GM21619 (cell line): ENCODE results near the gene LDLRAD4.
A peak's percentile ranks its signal among the peaks of the same experiment; 100 is the strongest.
"Not testable (repeated sequence)": the region's sequence is repeated elsewhere in the genome, so short reads cannot be mapped to it uniquely, and the experiment has no call there.

ENCODE experiments used
- ATAC-seq: cut with Tn5 transposase; IDR thresholded peaks from one replicate; pipeline ENCODE4 v1.9.1; 2021; ENCODE audit not compliant: unreplicated experiment

The LDLRAD4 gene

DNA sequence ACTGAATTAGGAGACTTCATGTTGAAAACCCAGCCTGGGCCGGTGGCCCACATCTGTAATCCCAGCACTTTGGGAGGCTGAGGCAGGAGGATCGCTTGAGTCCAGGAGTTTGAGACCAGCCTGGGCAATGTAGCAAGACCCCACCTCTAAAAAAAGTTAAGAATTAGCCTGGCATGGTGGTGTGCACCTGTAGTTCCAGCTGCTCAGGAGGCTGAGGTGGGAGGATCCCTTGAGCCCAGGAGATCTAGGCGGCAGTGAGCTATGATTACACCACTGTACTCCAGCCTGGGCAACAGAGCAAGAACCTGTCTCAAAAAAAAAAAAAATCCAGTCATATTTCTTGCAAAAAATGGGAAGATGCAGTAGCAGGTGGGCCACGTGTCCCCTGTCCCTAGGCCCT, 257.8 kb downstream of the LDLRAD4 start:
- ATAC-seq = not testable (repeated sequence)

DNA sequence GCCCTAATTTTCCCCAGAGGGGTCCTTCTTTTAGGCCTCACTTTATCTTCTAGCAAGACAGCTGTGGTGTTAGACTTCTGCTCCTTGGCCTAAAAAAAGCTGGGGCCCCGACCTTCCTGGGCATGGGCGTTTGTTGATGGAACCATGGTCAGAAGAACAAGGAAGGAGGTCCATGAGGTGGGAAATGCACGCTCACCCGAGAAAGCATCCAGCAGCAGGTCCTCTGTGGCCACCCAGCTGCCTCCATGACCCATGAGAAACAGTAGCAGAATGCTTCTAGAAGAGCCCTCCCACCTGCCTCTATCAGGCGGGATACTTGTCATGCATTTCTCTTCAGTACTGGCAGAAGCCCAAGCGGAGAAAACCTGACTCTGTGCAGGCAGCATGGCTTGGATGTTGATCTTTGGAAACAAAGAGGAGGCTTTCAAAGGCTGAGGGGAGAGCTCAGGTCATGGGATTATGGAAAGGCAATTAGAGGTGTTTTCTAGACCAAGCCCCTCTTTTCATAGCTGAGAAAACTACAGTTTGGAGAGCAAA, 258.7 kb downstream of the LDLRAD4 start:
- ATAC-seq = no peak

DNA sequence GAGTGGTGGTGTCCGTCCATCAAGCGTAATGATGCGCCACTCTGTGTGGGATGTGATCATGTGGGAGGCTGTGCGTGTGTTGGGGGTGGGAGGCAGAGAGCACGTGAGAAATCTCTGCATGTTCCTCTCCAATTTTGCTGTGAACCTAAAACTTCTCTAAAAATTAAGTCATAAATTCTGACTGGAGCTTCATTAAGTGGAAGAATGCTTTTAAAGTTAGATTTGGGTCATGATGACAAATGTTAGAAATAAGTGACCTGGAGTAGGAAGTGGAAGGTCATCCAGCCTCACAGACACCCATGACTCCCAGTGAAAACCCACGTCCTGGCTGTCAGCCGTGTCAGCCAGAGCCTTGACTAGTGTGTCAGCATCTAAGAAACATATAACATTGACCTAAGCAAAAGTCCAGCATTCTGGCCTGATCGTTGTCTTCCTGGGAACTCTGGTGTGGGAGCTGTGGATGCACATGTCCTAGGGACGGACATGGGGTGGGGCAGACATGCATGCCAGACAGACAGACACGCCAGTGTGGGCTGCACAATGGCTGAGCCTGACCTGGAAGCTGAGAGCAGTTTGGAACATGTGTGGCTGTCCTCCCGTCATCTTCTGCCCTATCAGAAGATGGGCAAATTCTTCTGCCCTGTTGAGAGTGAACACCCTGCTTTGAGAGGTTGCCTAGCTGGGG, 262.2 kb downstream of the LDLRAD4 start:
- no peak for ATAC-seq

DNA sequence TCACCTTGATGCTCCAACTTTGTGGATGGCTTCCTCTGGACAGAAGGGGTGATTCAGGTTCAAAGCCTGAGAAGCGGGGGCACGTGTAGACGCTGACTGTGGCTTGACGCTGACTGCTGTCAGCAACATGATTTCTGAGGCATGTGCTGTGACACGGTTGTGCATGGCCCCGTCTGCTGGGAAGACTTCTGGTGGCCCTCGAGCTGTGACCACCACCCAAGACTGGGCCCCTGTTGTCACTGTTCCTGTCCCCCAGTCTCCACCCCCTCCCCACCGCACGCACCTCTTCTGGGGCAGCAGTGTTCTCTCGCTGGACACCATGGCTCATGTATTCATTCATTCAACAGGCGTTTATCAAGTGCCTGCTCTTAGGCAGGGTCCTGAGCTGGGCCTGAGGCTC, 262.8 kb downstream of the LDLRAD4 start:
- ATAC-seq = no peak

DNA sequence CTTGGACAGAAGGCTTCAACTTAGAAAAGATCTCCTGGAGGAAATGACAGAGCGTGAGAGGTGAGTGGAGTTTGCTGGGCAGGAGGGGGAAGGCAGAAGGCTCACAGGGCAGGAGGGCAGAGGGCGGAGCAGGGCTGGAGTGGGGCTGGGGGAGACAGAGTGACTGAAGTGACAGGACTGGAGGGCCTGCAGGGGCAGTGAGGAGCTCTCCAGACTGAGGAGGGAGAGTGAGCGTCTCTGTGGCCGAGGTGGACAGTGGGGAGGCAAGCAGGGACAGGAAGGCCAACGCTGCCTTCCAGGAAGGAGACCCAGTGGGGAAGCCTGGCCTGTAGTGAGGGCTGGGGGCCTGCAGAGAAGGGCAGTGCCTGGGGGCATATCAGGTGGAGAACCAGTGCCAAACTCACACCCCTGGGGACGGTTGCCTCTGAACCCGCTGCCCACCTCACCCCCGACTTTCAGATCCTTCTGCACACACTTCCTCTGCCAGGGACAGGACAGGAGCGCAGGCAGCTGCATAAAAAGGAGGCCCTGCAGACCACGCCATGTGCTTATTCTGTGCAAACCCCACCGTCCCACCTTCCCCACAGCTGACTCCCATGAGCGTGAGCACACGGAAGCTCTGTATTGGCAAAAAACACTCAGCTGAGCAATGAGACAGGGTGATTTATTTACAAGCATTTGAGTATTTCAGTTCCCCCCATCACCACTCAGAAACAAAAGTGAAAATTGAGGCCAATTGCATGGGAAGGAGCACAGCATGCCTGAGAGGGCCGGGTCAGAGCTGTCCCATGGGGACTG, 263.5 kb downstream of the LDLRAD4 start:
- peak; percentile 97 for ATAC-seq

DNA sequence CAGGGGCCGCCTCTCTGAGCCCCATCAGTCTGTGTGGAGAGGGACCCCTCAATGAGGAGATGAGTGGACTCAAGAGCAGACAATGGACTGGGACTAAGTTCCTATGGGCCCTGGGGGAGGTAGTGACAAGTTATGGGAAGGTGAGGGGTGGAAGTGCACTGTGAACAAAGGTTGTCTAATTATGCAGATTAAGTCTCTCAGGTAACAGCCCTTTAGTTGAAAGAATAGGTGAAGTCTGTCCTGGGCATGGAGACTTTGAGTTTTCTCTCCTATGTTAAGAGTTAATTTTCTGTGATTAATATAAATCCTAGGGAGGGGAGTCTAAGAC, 264.0 kb downstream of the LDLRAD4 start:
- no peak for ATAC-seq

DNA sequence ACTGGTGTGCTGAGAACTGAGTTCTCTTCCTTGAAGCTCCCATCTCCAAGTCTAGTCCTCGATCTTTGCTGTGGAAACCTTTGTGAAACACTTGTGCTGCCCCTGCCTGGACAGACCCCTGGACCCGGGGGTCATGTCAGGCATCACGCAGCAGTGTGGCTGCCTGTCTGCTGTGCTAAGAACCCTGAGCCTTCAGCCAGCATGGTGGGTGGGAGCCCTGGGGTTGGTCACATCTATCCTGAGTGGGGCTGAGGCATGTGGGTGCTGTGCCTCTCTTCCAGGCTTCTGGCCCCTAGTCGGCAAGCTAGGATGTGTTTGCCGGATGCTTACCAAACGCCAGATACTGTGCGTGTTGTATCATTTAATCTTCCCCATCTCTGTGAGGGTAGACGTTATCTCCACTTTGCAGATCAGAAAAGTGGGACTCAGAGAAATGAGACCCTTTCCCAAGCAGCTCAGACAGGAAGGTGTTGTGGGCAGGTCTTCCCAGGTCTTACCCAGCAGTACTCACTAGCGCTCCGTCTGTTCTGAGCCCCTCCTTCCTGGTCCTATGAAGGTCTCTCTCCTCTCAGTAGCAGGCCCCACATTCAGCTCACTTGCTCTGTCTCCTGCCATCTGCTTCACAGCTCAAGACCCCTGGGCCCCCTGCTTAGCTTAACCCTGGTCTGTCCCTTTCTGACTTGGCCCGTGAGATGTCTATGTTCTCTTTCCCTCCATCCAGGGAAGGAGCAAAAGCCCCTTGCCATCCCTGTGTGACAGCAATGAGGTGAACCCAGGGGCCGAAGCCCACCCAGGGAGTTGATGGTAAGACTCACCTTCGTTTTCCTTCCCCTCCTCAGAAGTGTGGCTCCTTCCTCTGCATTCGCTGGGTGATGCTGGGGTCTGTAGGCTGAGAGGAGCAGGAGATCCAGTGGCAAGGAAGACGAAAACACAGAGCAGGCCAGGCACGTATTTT, 265.0 kb downstream of the LDLRAD4 start:
- ATAC-seq = no peak

DNA sequence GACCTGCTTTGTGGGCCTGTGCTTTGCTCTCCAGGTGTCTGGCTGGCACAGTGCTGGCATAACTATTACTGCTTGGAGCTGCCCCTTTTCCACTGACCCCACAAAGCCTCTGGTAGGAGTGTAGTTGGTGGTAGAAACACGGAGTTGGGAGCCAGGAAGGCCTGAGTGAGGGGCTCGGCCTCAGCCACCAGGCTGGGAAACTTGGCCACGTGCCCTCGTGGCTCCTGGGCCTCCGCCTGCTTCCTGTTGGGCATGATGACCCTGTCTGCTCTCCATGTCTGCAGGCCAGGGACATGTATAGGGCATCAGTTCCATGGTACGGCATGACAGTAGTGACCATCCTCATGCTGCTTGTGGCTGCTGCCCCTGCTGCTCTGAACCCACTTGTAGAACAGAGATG, 266.6 kb downstream of the LDLRAD4 start:
- ATAC-seq = no peak

DNA sequence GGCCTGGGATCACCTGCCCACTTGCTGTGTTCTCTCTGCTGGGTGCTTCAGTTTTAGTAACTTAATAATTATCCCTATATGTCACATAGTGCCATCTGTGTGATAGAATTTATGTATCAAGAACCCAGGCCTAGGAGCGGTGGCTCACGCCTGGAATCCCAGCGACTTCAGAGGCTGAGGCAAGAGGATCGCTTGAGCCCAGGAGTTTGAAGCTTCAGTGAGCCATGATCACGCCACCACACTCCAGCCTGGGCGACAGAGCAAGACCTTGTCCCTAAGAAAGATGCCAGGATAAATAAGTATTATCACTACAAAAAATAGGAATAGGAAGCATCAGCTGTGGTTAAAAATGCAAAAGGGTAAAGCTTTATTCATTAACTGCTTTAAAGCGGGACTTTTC, 267.0 kb downstream of the LDLRAD4 start:
- ATAC-seq = no peak

DNA sequence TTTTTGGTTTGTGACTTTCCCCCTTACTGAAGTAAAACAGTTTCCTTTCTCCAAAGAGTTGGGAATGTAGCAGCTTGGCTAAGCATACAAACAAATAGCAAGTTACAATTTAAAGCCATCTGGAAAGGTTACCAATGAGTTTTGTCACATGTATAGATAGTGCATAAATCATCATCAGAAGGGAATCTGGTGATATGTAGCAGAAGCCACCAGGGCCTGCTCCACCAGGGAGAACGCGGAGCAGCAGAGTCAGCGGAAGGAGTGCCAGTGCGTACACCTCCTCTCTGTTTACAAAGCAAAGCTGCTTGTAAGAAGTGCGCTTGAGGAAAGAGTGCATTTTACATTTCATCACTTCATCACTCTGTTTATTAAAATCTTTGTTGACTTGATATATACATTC, 267.7 kb downstream of the LDLRAD4 start:
- ATAC-seq = no peak

DNA sequence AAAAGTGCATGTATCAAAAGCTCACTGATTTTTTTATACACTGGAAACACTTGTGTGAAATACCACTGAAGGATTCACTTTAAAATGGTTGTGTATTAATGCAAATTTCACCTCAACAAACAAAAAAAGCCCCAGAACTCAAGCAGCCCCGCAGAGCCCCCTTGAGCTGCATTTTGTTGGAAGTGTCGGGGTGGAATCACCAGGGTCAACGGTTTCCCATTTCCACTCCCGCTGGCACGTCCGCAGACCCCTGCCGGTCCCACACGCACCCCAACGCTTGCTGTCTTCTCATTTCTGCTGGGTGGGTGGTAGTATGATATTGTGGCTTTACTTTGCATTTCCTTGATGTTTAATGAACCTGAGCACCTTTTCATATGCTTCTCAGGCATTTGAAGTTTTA, 268.1 kb downstream of the LDLRAD4 start:
- no peak for ATAC-seq

DNA sequence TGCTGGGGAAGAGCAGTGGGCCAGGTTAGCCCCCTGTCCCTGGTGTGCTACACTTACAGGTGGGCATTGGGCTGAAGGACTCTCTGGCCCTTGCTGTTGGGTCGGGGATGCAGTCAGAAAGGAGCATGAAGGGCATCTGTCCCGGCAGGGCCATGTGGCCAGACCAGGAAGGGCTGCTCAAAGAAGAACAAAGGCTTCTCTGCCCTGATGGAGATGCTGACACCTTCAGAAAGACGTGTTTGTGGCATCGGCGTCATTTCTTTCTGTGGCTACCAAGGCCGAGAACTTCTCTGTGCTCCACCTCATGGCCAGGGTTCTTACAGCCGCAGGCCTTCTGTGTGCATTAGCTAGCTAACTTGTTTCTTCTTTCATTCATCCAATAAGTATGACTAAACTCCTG, 268.7 kb downstream of the LDLRAD4 start:
- ATAC-seq = no peak

DNA sequence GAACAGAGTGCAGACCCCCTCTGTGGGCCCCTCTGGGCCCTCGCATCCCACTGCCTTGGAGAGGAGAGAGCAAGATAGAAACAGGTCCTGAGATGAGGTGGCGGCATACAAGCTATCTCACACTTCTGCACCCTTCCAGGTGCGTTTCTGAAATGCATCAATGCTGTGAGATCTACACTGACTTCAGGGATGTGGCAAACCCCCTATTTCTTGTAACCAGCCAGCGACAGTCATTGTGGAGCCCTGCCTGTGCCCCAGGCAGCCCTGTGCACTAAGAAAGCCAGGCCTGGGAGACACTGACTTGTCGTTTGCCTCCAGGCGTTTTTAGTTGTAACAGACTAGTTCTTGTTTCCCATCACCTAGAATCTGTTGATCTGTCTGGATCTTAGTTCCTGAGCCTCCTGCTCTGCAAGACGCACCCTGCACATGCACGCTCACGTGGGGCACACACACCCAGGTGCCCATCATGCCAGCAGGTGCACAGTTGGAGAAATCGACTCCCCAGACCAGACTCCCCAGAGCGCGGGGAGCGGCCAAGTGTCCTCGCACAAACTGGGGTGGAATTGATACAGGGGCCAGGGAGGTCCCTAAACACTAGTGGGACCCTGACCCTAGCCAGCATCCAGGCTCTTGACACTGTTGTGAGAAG, 269.8 kb downstream of the LDLRAD4 start:
- no peak for ATAC-seq

DNA sequence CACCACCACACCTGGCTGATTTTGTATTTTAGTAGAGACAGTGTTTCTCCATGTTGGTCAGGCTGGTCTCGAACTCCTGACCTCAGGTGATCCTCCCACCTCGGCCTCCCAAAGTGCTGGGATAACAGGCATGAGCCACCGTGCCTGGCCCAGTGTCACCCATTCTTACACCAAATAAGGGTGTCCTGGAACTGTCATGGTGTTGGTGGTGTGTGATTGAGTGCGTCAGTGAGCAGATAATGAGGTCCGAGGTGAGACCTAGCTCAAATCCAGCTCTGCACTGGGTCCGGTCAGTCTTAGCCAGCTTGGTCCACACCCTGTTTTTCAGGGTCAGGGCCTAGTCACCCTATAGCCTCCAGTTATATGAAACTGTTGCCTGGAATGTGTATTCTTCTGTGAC, 270.7 kb downstream of the LDLRAD4 start:
- not testable (repeated sequence) for ATAC-seq

DNA sequence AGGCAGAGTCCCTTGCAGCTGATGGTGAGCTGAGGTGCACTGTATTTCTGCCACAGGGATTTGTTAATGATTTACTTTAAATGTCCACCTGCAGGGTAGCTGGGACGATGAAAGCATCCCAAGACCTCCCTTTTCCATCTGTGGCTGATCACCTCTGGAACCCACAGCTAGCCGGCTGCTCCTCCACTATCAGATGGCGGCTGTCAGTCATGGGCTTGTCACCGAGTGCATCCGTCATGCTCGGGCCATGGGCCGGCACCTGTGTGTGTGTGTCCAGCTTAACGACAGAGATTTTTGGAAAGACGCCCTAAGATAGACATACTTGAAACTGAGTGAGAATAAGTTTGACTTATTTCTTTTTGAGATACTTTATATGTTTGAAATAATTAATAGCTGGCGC, 272.6 kb downstream of the LDLRAD4 start:
- ATAC-seq = no peak

DNA sequence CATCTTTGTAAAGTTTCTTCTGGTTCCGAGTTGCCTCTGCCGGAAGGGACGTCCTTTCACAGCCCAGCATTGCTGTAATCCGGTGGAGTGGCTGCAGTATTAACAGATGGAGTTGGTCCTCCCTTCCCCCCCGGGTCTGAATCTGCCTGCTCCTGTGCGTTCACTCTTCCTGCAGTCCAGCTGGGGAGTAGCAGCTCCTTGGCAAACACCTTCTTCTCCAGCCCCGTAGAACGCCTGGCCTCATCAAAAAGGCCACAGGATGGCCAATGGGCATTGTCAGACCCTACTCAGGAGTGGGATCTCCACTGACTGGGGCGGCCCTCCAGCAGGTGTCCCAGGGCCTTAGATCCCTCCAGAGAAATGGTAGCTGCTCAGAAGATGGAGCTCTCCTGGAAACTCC, 273.8 kb downstream of the LDLRAD4 start:
- no peak for ATAC-seq

DNA sequence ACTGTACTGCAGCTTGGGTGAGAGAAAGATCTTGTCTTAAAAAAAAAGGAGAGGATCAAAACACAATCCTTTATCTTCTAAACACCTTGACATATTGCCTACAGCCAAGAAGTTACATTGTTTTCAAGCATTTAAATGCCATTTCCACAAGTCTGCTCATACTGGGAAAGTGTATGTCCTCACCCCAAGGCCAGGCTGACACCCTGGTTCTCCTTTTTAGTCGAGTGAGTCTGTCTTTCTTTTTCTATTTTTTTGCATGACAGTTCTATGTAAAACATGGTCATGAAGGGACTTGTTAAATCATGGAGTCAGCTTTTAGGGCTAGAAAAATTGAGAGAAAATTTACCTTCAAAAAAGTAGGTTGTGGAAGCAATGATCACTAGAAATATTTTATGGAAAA, 274.5 kb downstream of the LDLRAD4 start:
- no peak for ATAC-seq

DNA sequence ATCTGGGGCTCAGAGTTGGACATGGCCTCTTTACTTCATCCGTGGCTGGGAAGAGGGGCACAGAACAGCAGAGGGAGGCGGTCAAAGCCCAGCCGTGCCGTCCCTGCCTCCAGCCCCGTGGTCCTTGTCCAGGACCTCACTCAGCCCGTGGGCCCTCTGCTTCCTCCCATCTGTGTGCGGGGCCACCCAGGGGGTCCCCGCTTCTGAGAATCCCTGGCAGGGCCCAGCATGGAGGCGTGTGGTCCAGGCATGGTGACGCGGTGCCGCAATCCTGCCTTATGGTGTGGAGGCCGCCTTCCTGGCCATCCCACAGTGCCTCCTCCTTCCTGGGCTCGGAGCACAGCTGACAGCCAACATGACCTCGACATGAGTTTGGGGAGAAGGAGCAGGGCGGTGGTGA, 275.2 kb downstream of the LDLRAD4 start:
- ATAC-seq = no peak

DNA sequence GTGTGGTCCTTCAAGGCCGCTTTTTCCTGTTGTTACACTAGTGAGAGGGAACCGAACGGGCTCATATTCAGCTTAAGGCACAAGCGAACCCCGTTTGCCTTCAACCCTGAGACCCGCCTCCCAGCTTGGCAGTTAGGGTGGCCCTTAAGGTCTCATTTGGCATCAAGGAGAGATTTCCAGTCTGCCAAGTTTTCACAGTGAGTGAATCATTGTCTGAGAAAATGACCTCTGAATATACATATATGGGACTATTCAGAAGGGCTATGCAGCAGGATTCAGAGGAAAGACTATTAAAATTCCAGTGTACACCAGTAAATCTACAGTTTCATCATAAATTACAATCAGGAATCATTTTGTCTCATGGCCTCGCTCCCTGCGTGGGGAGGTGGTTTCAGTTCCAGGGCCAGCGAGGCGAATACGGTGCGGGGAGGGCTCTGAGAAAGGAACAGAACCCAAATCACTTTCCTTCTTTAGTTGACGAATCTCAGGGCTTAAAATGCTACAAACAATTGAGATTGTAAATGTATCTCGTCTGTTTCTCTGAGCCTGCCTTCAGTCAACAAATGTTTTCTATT, 276.4 kb downstream of the LDLRAD4 start:
- no peak for ATAC-seq

DNA sequence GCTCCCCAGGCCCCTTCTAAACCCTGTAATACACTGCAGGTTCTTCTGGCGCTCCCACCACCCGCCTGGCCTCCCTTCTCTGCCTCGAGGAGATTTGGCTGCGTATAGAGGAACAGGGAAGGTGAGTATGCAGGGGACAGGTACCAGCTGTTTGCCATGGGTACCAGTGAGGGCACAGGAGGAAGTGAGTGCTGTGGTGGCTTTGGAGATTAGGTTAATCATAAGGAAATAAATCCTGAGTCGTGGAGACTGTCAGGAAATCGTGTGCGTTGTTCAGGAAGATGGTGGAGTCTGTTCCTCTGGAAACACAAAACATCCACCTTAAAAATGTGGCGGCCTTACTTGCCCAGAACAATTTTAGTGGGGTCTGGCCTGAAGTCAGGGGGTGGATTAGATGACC, 277.4 kb downstream of the LDLRAD4 start:
- no peak for ATAC-seq
